Measurements from ENCODE around the gene PLEKHA8.

Gene PLEKHA8

GRCh38 chr7:30040938-30041337 is 12.7 kb downstream of the PLEKHA8 start:
- no peak for TF ChIP-seq CTCF (IDR thresholded peaks at IDR 0.05)
- Histone ChIP-seq H3K4me3 (no peak overlapping the region), H3K27ac (no peak overlapping the region), H3K27me3 (no peaks in the 10 kb centered on the region), H3K4me1 (peaks cover 0 to 9% (median 0%) of the 10 kb centered on the region in 4 donors), H3K36me3 (peaks cover 2 to 9% (median 3%) of the 10 kb centered on the region in 3 donors), H3K9me3 (no peaks in the 10 kb centered on the region)
- DNase-seq, result no peak
- intact Hi-C loops (cut with DNase I; ENCODE audit: low total_unique reads), result no loop called here

GRCh38 chr7:30041526-30042269 is 13.5 kb downstream of the PLEKHA8 start:
- no peaks in the 10 kb centered on the region for H3K27me3 ChIP-seq
- no peak for DNase-seq
- H3K4me1 ChIP-seq, result peaks cover 0 to 9% (median 0%) of the 10 kb centered on the region in 4 donors
- no peak overlapping the region for H3K27ac ChIP-seq
- peaks cover 10 to 16% (median 11%) of the 10 kb centered on the region in 3 donors for H3K36me3 ChIP-seq
- no peaks in the 10 kb centered on the region for H3K9me3 ChIP-seq
- no peak overlapping the region for H3K4me3 ChIP-seq
- TF ChIP-seq CTCF (IDR thresholded peaks at IDR 0.05), result no peak
- intact Hi-C loops (cut with DNase I; ENCODE audit: low total_unique reads), result no loop called here

GRCh38 chr7:30046127-30046770 is 18.0 kb downstream of the PLEKHA8 start:
- DNase-seq, result no peak
- Histone ChIP-seq H3K4me1 (no peaks in the 10 kb centered on the region), H3K36me3 (peaks cover 25 to 47% (median 43%) of the 10 kb centered on the region in 3 donors), H3K27me3 (no peaks in the 10 kb centered on the region), H3K9me3 (no peaks in the 10 kb centered on the region), H3K27ac (no peak overlapping the region), H3K4me3 (no peak overlapping the region)
- intact Hi-C loops (cut with DNase I; ENCODE audit: low total_unique reads), result no loop called here
- no peak for TF ChIP-seq CTCF (IDR thresholded peaks at IDR 0.05)

GRCh38 chr7:30047124-30047523 is 18.9 kb downstream of the PLEKHA8 start:
- Histone ChIP-seq H3K36me3 (peaks cover 25 to 49% (median 48%) of the 10 kb centered on the region in 3 donors), H3K27me3 (no peaks in the 10 kb centered on the region), H3K27ac (no peak overlapping the region), H3K9me3 (no peaks in the 10 kb centered on the region), H3K4me1 (no peaks in the 10 kb centered on the region), H3K4me3 (no peak overlapping the region)
- intact Hi-C loops (cut with DNase I; ENCODE audit: low total_unique reads), result no loop called here
- DNase-seq, result no peak
- TF ChIP-seq CTCF (IDR thresholded peaks at IDR 0.05), result no peak

GRCh38 chr7:30048582-30048981 is 20.4 kb downstream of the PLEKHA8 start:
- Histone ChIP-seq H3K4me3 (no peak overlapping the region), H3K36me3 (peaks cover 26 to 56% (median 52%) of the 10 kb centered on the region in 3 donors)
- intact Hi-C loops (cut with DNase I; ENCODE audit: low total_unique reads), result no loop called here

More at GRCh38 chr7:30048582-30048981, 20.4 kb downstream of the PLEKHA8 start:
- no peaks in the 10 kb centered on the region for H3K4me1 ChIP-seq
- no peaks in the 10 kb centered on the region for H3K9me3 ChIP-seq
- TF ChIP-seq CTCF (IDR thresholded peaks at IDR 0.05), result no peak
- H3K27me3 ChIP-seq, result no peaks in the 10 kb centered on the region
- no peak for DNase-seq
- no peak overlapping the region for H3K27ac ChIP-seq
